ENCODE measurements around the gene ANKRD33B. TPM values are rescaled to one million over a fixed set of nuclear protein-coding genes. Genes with fewer than 3 reads are reported as not detected.

Gene ANKRD33B
- total RNA-seq, 1 experiment from 2014 or later, result 10.9 TPM

DNA sequence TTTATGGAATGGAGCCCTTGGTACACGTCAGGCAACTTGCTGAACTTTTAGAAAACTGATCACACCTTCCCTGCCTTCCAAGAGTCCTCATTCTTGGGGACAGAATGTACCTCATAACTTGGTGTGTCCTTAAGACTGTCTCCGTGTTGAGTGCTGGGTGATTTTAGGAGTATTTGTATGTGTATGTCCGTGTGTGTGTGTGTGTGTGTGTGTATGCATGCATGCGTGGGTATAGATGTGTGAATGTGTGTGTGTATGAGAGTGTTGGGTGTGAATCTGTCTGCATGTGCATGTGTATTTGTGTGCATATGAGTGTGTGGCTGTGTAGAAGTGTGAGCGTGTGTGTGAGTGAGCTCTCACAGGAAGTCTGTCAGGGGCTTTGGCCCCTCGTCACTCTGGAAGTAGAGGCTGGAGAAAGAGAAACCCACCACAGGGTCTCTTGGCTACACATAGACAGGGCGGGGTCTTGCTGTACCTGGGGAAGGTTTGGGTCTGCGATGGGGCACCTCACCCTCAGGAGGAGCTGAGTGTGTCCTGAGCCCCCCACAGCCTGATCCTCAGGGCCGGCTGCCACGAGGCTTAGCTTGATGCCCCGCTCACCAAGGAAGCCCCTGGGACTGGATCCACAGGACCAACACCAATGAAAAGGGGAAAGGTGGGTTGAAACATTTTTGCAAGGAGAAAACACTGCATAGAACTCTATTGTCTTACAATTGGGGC lies 33.1 kb upstream of the ANKRD33B start (continued):
- TF ChIP-seq ZFX (IDR thresholded peaks at IDR 0.05) (no peak), TCF7L2 (IDR thresholded peaks at IDR 0.05; ENCODE audit: borderline replicate concordance, extremely low read depth, insufficient read depth, insufficient read length) (no peak), JUND (IDR thresholded peaks at IDR 0.05) (no peak)
- TF ChIP-seq, protein P1, sequence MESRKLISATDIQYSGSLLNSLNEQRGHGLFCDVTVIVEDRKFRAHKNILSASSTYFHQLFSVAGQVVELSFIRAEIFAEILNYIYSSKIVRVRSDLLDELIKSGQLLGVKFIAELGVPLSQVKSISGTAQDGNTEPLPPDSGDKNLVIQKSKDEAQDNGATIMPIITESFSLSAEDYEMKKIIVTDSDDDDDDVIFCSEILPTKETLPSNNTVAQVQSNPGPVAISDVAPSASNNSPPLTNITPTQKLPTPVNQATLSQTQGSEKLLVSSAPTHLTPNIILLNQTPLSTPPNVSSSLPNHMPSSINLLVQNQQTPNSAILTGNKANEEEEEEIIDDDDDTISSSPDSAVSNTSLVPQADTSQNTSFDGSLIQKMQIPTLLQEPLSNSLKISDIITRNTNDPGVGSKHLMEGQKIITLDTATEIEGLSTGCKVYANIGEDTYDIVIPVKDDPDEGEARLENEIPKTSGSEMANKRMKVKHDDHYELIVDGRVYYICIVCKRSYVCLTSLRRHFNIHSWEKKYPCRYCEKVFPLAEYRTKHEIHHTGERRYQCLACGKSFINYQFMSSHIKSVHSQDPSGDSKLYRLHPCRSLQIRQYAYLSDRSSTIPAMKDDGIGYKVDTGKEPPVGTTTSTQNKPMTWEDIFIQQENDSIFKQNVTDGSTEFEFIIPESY (IDR thresholded peaks at IDR 0.05; ENCODE audit: extremely low read depth, insufficient replicate concordance, low read length), result no peak
- TF ChIP-seq, protein P2, sequence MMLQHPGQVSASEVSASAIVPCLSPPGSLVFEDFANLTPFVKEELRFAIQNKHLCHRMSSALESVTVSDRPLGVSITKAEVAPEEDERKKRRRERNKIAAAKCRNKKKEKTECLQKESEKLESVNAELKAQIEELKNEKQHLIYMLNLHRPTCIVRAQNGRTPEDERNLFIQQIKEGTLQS (IDR thresholded peaks at IDR 0.05), result no peak

DNA sequence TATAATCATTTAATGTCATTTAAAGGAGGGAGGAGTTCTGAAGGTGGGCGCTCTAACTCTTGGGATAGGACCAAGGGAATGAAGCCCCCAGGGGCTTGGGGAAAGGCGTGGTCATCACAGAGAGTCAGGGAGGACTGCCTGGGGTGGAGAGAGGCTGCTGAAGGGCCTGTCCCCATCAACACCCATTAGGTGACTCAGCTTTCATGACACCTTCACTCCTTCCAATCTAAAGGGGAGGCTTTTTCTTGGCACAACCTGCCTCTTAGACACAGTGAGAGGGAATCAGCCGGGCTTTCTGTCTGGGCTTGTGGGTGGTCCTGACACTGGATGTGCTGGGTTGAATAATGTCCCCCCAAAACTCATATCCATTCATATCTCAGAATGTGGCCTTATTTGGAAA lies 31.4 kb upstream of the ANKRD33B start:
- no peak overlapping the region for H3K4me2 ChIP-seq (ENCODE audit: low read length)
- ChIA-PET RAD21 (ENCODE audit: low non-redundant PET in 1 of 2, low total read pairs in 2 of 2, uncharacterized antibody in 2 of 2, unreplicated experiment in 2 of 2) (no interaction called here), CTCF (no interaction called here), POLR2A (no interaction called here)
- no peak overlapping the region for H3K4me3 ChIP-seq (replicated peaks in 1 of 2; ENCODE audit: low read depth in 1 of 2, low read length in 2 of 2)
- no peaks in the 10 kb centered on the region for H3K9me3 ChIP-seq (ENCODE audit: control insufficient read depth in 1 of 2, insufficient read depth in 1 of 2, low read depth in 1 of 2, low read length in 2 of 2)
- peaks cover 5 to 28% of the 10 kb centered on the region in 2 experiments for H3K4me1 ChIP-seq (ENCODE audit: control insufficient read depth in 1 of 2, insufficient read depth in 2 of 2, low read length in 2 of 2)
- H3K27me3 ChIP-seq (ENCODE audit: insufficient read depth, low read length), result no peaks in the 10 kb centered on the region
- ATAC-seq, result peak; percentile 51; the same call in 1 of the 2 replicates
- H3K9me2 ChIP-seq (ENCODE audit: insufficient read depth), result no peaks in the 10 kb centered on the region
- intact Hi-C loops (cut with micrococcal nuclease), result no loop called here
- H3K9ac ChIP-seq (ENCODE audit: low read length), result no peak overlapping the region
- no peak overlapping the region for H2AFZ ChIP-seq (ENCODE audit: low read depth, low read length, poor library complexity, severe bottlenecking)
- no peaks in the 10 kb centered on the region for H3K36me3 ChIP-seq (ENCODE audit: control insufficient read depth in 1 of 2, insufficient read depth in 2 of 2, low read length in 2 of 2)
- no TSS peak for BruUV-seq (replicated peaks)
- DNase-seq (ENCODE audit: low read depth, low spot score), result no peak
- H3K27ac ChIP-seq (ENCODE audit: low read depth, low read length), result no peak overlapping the region
- H3K79me2 ChIP-seq (ENCODE audit: insufficient read depth, low read length), result no peaks in the 10 kb centered on the region
- H4K20me1 ChIP-seq (ENCODE audit: insufficient read depth), result no peaks in the 10 kb centered on the region
- no peak for TF ChIP-seq JUND (IDR thresholded peaks at IDR 0.05)
- no peak for TF ChIP-seq ELF1 (IDR thresholded peaks at IDR 0.05; ENCODE audit: borderline replicate concordance, low read depth)
- TF ChIP-seq SIN3A (IDR thresholded peaks at IDR 0.05; ENCODE audit: low read depth), result no peak
- TF ChIP-seq TCF7L2 (IDR thresholded peaks at IDR 0.05; ENCODE audit: borderline replicate concordance, extremely low read depth, insufficient read depth, insufficient read length), result no peak
- no peak for TF ChIP-seq EZH2phosphoT487 (IDR thresholded peaks at IDR 0.05; ENCODE audit: borderline replicate concordance)
- TF ChIP-seq ZFX (IDR thresholded peaks at IDR 0.05), result no peak
- TF ChIP-seq RAD21 (IDR thresholded peaks at IDR 0.05; ENCODE audit: low read depth), result no peak
- TF ChIP-seq, protein P3, sequence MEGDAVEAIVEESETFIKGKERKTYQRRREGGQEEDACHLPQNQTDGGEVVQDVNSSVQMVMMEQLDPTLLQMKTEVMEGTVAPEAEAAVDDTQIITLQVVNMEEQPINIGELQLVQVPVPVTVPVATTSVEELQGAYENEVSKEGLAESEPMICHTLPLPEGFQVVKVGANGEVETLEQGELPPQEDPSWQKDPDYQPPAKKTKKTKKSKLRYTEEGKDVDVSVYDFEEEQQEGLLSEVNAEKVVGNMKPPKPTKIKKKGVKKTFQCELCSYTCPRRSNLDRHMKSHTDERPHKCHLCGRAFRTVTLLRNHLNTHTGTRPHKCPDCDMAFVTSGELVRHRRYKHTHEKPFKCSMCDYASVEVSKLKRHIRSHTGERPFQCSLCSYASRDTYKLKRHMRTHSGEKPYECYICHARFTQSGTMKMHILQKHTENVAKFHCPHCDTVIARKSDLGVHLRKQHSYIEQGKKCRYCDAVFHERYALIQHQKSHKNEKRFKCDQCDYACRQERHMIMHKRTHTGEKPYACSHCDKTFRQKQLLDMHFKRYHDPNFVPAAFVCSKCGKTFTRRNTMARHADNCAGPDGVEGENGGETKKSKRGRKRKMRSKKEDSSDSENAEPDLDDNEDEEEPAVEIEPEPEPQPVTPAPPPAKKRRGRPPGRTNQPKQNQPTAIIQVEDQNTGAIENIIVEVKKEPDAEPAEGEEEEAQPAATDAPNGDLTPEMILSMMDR (IDR thresholded peaks at IDR 0.05 in 2 of 3, conservative IDR thresholded peaks at IDR 0.05 in 1 of 3; ENCODE audit: borderline replicate concordance in 1 of 3, insufficient read depth in 1 of 3, low read depth in 2 of 3, low read length in 2 of 3), result no peak
- no peak for TF ChIP-seq POLR2A (IDR thresholded peaks at IDR 0.05; ENCODE audit: borderline replicate concordance, extremely low read depth, insufficient read depth, insufficient read length)
- TF ChIP-seq YY1 (IDR thresholded peaks at IDR 0.05; ENCODE audit: extremely low read depth, insufficient replicate concordance, low read depth, low read length), result no peak
- no peak for TF ChIP-seq ZNF274 (IDR thresholded peaks at IDR 0.05; ENCODE audit: low read depth, low read length)
- TF ChIP-seq, protein P4, sequence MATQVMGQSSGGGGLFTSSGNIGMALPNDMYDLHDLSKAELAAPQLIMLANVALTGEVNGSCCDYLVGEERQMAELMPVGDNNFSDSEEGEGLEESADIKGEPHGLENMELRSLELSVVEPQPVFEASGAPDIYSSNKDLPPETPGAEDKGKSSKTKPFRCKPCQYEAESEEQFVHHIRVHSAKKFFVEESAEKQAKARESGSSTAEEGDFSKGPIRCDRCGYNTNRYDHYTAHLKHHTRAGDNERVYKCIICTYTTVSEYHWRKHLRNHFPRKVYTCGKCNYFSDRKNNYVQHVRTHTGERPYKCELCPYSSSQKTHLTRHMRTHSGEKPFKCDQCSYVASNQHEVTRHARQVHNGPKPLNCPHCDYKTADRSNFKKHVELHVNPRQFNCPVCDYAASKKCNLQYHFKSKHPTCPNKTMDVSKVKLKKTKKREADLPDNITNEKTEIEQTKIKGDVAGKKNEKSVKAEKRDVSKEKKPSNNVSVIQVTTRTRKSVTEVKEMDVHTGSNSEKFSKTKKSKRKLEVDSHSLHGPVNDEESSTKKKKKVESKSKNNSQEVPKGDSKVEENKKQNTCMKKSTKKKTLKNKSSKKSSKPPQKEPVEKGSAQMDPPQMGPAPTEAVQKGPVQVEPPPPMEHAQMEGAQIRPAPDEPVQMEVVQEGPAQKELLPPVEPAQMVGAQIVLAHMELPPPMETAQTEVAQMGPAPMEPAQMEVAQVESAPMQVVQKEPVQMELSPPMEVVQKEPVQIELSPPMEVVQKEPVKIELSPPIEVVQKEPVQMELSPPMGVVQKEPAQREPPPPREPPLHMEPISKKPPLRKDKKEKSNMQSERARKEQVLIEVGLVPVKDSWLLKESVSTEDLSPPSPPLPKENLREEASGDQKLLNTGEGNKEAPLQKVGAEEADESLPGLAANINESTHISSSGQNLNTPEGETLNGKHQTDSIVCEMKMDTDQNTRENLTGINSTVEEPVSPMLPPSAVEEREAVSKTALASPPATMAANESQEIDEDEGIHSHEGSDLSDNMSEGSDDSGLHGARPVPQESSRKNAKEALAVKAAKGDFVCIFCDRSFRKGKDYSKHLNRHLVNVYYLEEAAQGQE (IDR thresholded peaks at IDR 0.05; ENCODE audit: low read depth), result no peak
- TF ChIP-seq EGR1 (IDR thresholded peaks at IDR 0.05; ENCODE audit: low read depth), result no peak

Data from HCT116 (cell line).